Measurements from ENCODE around the gene SLC9A7.

The SLC9A7 gene

DNA sequence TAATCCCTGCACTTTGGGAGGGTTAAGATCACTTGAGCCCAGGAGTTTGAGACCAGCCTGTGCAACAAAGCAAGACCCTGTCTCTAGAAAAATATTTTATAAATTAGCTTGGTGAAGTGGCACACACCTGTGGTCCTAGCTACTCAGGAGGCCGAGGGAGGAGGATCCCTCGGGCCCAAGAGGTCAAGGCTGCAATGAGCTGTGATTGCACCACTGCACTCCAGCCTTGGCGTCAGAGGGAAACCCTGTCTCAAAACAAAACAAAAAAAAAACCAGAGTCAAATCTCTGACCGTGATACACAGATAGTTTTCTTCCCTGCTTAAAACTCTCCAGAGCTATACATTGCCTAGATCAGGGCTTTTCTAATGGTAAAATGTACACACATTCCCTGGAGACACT lies 131.9 kb downstream of the SLC9A7 start:
- TF ChIP-seq, protein P1, sequence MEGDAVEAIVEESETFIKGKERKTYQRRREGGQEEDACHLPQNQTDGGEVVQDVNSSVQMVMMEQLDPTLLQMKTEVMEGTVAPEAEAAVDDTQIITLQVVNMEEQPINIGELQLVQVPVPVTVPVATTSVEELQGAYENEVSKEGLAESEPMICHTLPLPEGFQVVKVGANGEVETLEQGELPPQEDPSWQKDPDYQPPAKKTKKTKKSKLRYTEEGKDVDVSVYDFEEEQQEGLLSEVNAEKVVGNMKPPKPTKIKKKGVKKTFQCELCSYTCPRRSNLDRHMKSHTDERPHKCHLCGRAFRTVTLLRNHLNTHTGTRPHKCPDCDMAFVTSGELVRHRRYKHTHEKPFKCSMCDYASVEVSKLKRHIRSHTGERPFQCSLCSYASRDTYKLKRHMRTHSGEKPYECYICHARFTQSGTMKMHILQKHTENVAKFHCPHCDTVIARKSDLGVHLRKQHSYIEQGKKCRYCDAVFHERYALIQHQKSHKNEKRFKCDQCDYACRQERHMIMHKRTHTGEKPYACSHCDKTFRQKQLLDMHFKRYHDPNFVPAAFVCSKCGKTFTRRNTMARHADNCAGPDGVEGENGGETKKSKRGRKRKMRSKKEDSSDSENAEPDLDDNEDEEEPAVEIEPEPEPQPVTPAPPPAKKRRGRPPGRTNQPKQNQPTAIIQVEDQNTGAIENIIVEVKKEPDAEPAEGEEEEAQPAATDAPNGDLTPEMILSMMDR (IDR thresholded peaks at IDR 0.05; ENCODE audit: insufficient read depth, missing control alignments): no peak
- FAIRE-seq: no peak

DNA sequence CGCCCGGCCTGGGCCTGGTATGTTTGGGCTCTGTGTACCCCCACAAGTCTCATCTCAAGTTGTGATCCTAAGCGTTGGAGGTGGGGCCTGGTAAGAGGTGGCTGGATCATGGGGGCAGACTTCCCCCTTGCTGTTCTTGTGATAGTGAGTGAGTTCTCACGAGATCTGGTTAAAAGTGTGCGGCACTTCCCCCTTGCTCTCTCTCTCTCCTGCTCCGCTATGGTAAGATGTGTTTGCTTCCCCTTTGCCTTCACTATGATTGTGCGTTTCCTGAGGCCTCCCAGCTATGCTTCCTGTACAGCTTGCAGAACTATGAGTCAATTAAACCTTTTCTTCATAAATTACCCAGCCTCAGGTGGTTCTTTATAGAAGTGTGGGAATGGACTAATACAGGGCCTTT lies 132.4 kb downstream of the SLC9A7 start:
- DNase-seq (ENCODE audit: insufficient read length, low spot score): no peak
- no peak for FAIRE-seq

More for the DNA sequence above, 131.9 kb downstream of the SLC9A7 start:
- DNase-seq (ENCODE audit: insufficient read length, low spot score): no peak

DNA sequence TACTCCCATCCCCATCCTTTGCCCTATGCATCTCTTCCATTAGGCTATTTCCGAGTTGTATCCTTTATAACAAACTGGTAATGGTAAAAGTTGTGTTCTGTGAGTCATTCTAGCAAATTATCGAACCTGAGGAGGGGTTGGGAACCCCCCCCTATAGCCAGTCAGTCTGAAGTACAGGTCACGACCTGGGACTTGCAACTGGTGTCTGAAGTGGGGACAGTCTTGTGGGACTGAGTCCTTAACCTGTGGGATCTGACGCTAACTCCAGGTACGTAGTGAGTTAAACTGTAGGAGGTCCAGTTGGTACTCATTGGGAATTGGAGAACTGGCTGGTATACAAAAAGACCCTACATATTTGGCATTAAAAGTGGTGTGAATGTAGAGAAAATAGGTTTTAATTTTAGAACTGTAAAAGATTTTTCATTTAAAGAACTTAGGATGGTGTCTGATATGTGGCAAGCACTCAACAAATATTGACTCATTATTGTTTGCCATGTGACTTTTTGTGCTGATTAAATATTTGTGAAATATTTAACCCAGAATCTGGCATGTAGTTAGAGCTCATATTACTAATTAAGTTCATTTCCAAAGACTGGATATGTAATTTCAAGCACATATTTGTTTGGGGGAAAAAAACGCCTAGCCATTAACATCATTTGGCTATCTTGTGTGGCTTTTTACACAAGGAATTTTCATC lies 134.7 kb downstream of the SLC9A7 start:
- DNase-seq (ENCODE audit: insufficient read length, low spot score) (no peak), FAIRE-seq (no peak)
- TF ChIP-seq, protein P1 (IDR thresholded peaks at IDR 0.05; ENCODE audit: insufficient read depth, missing control alignments): no peak

More for the DNA sequence above, 132.4 kb downstream of the SLC9A7 start:
- TF ChIP-seq, protein P1 (IDR thresholded peaks at IDR 0.05; ENCODE audit: insufficient read depth, missing control alignments): no peak

DNA sequence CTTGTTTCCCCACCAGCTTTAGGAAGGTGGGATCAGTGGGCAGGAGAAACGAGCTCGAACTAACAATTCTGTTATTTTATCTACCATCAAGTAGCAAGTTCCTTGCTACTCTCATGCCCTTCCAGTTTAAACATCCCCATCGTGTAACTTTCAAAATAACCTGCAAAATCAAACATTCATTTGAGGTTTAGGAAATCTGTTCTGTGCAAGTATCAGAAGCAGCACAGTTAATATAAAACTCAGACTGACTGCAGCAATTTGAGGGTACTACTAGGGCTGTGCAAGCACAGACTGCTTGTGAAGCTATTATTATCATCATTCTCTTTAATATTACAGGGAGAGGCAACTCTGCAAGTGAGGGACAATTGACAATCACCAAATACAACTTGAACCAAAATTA lies 137.3 kb downstream of the SLC9A7 start:
- TF ChIP-seq, protein P1 (IDR thresholded peaks at IDR 0.05; ENCODE audit: insufficient read depth, missing control alignments): no peak
- no peak for FAIRE-seq
- no peak for DNase-seq (ENCODE audit: insufficient read length, low spot score)

DNA sequence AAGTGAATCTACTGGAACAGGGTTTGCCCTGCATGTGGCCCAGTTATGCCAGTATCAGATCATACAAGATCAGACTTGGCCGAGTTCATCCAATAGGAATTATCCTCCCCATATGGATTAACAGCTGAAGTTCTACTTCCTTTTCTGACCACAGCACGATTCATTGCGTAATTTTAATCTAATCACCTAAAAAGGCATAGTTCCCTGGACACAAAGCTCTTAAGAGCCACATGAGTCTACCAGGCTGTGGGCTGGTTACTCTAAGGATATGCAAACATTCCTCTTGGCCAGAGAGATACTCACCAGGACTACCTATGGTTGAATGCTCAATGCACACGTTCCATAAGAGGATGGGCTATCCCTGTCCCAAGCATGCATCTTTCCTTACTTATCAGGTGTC lies 138.4 kb downstream of the SLC9A7 start:
- DNase-seq (ENCODE audit: insufficient read length, low spot score) (no peak), FAIRE-seq (no peak)
- TF ChIP-seq, protein P1 (IDR thresholded peaks at IDR 0.05; ENCODE audit: insufficient read depth, missing control alignments): no peak

DNA sequence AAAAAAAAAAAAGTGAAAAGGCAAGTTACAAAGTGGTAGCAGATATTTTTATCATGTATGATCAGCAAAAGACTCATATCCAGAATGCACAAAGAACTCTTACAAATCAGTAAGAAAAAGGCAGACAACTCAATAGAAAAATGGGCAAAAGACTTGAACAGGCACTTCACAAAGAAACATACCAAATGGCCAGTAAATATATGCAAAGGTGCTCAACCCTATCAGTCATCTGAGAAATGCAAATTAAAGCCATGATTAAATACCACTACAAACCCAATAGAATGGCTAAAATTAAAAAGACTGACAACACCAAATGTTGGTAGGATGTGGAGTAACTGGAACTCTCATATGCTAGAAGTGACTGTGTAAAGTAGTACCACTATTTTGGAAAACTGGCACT lies 140.0 kb downstream of the SLC9A7 start:
- TF ChIP-seq, protein P1 (IDR thresholded peaks at IDR 0.05; ENCODE audit: insufficient read depth, missing control alignments): no peak
- FAIRE-seq (no peak), DNase-seq (ENCODE audit: insufficient read length, low spot score) (no peak)

DNA sequence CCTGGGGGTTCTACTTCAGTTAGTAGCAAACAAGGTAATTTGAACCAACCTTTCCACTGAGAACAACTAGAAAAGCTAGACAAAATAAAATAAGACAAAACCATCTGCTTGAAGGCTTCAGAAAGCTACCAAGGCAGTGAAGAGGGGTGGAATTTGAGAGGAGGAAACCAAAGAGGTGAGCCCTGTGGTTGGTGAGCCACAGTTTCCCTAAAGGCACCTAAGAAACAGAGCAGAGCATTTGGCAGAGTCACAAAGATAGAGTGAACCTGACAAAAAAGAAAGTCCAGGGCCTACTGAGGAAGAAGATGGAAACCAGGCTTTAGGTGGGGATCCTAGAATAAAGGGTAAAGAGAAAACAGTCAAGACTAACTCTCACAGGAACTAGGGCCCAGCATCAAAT lies 141.0 kb downstream of the SLC9A7 start:
- TF ChIP-seq, protein P1 (IDR thresholded peaks at IDR 0.05; ENCODE audit: insufficient read depth, missing control alignments): no peak
- DNase-seq (ENCODE audit: insufficient read length, low spot score) (no peak), FAIRE-seq (no peak)
